IPS-NIHi7 (cell line): ENCODE data around the gene ZNF444.
A peak's percentile ranks its signal among the peaks of the same experiment; 100 is the strongest.

Source experiments
- DNase-seq: peaks from one replicate; pipeline ENCODE4 v3.0.0; 2012; ENCODE audit warnings: mixed read lengths; ENCODE audit errors: extremely low spot score

Gene ZNF444

GRCh38 chr19:56121180-56122167 lies 19.6 kb upstream of the ZNF444 start, which contains the start of gene ZNF787:
Gene ZNF787, minus strand, starts transcription at chr19:56121295. Its CDS starts 18,078 bp downstream, at chr19:56103217.
- peak; percentile 96 for DNase-seq

GRCh38 chr19:56123266-56123891 lies 17.7 kb upstream of the ZNF444 start:
- no peak for DNase-seq

GRCh38 chr19:56124578-56124977 lies 16.5 kb upstream of the ZNF444 start:
- DNase-seq = no peak

- no peak for DNase-seq
These were observed 15.1 kb upstream of the ZNF444 start for GRCh38 chr19:56125806-56126590.

- no peak for DNase-seq
These were observed 13.9 kb upstream of the ZNF444 start for GRCh38 chr19:56126983-56127780.

GRCh38 chr19:56130006-56130405 lies 11.1 kb upstream of the ZNF444 start:
- DNase-seq = no peak

- DNase-seq = no peak
These were observed 9.4 kb upstream of the ZNF444 start for GRCh38 chr19:56131651-56132050.

GRCh38 chr19:56132316-56132822 lies 8.7 kb upstream of the ZNF444 start:
- DNase-seq = no peak

- no peak for DNase-seq
These were observed 7.0 kb upstream of the ZNF444 start for GRCh38 chr19:56133858-56134653.

GRCh38 chr19:56134654-56134921 lies 6.5 kb upstream of the ZNF444 start:
- DNase-seq = no peak

GRCh38 chr19:56136362-56136761 lies 4.7 kb upstream of the ZNF444 start:
- DNase-seq = peak; percentile 41

GRCh38 chr19:56137405-56137804 lies 3.7 kb upstream of the ZNF444 start:
- no peak for DNase-seq

- no peak for DNase-seq
These were observed 3.0 kb upstream of the ZNF444 start for GRCh38 chr19:56138069-56138468.

- no peak for DNase-seq
These were observed 1.1 kb upstream of the ZNF444 start for GRCh38 chr19:56139847-56140582.

- no peak for DNase-seq
These were observed 418 bp downstream of the ZNF444 start for GRCh38 chr19:56141417-56141993.

- DNase-seq = no peak
These were observed 1.1 kb downstream of the ZNF444 start for GRCh38 chr19:56142087-56142787.

GRCh38 chr19:56142897-56143434 lies 1.9 kb downstream of the ZNF444 start:
- DNase-seq = no peak

- no peak for DNase-seq
These were observed 3.3 kb downstream of the ZNF444 start for GRCh38 chr19:56144376-56144775.
